Transverse colon (tissue), 4 donors: Measurements from ENCODE around the gene MYBPC1.

ENCODE experiments used
- CTCF ChIP-seq, 5 experiments: fragments of 200-600 bp in 3 of 5; fragments of 450-650 bp in 2 of 5; sonication (generic) in 3 of 5; IDR thresholded peaks; 1 replicate in 2 of 5; 2 replicates in 3 of 5; pipeline ENCODE4 v1.5.1; 2016 to 2017; ENCODE audit warnings: antibody characterized with exemption in 5 of 5, inconsistent platforms in 3 of 5, mild to moderate bottlenecking in 2 of 5, moderate library complexity in 1 of 5
- EP300 ChIP-seq: sonication (generic); formaldehyde crosslinking; IDR thresholded peaks from one replicate; pipeline ENCODE4 v1.6.1; 2017; ENCODE audit warnings: antibody characterized with exemption, low read depth
- POLR2A ChIP-seq: fragments of 450-650 bp; IDR thresholded peaks from one replicate; pipeline ENCODE4 v1.6.1; 2016; ENCODE audit warnings: antibody characterized with exemption, mild to moderate bottlenecking, moderate library complexity
- POLR2AphosphoS5 ChIP-seq, 3 donors: sonication (generic); formaldehyde crosslinking; IDR thresholded peaks; one replicate each; pipeline ENCODE4 v1.6.1; 2016; ENCODE audit warnings: antibody characterized with exemption in 3 of 3

- TF ChIP-seq CTCF (IDR thresholded peaks at IDR 0.05) (no peak), POLR2A (no peak), EP300 (no peak), POLR2AphosphoS5 (IDR thresholded peaks at IDR 0.05) (no peak)
Measured at GRCh38 chr12:101671833-101672232, 77.1 kb downstream of the MYBPC1 start.
